OCI-LY1 (cell line): ENCODE measurements around the gene PAX4.

Source experiments
- H2AFZ ChIP-seq: fragments of 200-600 bp; sonication (generic), shearing (Covaris generic); 2 replicates; pipeline ENCODE4 v1.6.0; 2014; ENCODE audit warnings: antibody characterized with exemption, mild to moderate bottlenecking, low read length
- H3F3A ChIP-seq: fragments of 200-600 bp; sonication (generic), shearing (Covaris generic); 2 replicates; pipeline ENCODE4 v1.6.0; 2014; ENCODE audit warnings: mild to moderate bottlenecking, antibody characterized with exemption, low read length, moderate library complexity; ENCODE audit not compliant: insufficient read depth
- H3K27ac ChIP-seq: fragments of 200-600 bp; sonication (generic); 2 replicates; pipeline ENCODE4 v1.5.1; 2014; ENCODE audit warnings: low read length, mixed run types, mild to moderate bottlenecking, low read depth; ENCODE audit not compliant: poor library complexity, severe bottlenecking
- H3K27me3 ChIP-seq: fragments of 200-600 bp; sonication (generic); 2 replicates; pipeline ENCODE4 v1.6.0; 2014; ENCODE audit warnings: antibody characterized with exemption, mild to moderate bottlenecking, low read length, moderate library complexity; ENCODE audit not compliant: insufficient read depth
- H3K36me3 ChIP-seq: fragments of 200-600 bp; sonication (generic); 2 replicates; pipeline ENCODE4 v1.6.1; 2014; ENCODE audit warnings: mild to moderate bottlenecking, antibody characterized with exemption, low read length, moderate library complexity, mixed read lengths; ENCODE audit not compliant: insufficient read depth
- H3K4me1 ChIP-seq: fragments of 200-600 bp; sonication (generic); 2 replicates; pipeline ENCODE4 v1.5.1; 2014; ENCODE audit warnings: mild to moderate bottlenecking, low read length, moderate library complexity; ENCODE audit not compliant: insufficient read depth, severe bottlenecking
- H3K4me2 ChIP-seq: fragments of 200-600 bp; sonication (generic), shearing (Covaris generic); 2 replicates; pipeline ENCODE4 v1.6.1; 2014; ENCODE audit warnings: low read length
- H3K4me3 ChIP-seq: fragments of 200-600 bp; sonication (generic); 2 replicates; pipeline ENCODE4 v1.5.1; 2014; ENCODE audit warnings: low read length, low read depth, mild to moderate bottlenecking, mixed read lengths; ENCODE audit not compliant: poor library complexity, severe bottlenecking
- H3K79me2 ChIP-seq: fragments of 200-600 bp; shearing (Covaris generic); 2 replicates; pipeline ENCODE4 v1.6.1; 2016; ENCODE audit warnings: mixed run types, low read length, mixed read lengths; ENCODE audit not compliant: insufficient read depth
- H3K9ac ChIP-seq: fragments of 200-600 bp; sonication (generic), shearing (Covaris generic); 2 replicates; pipeline ENCODE4 v1.6.1; 2014; ENCODE audit warnings: mild to moderate bottlenecking, low read length, mixed read lengths
- H3K9me2 ChIP-seq: fragments of 200-600 bp; sonication (generic), shearing (Covaris generic); 2 replicates; pipeline ENCODE4 v1.6.1; 2014; ENCODE audit warnings: low read depth, mild to moderate bottlenecking, low read length, mixed read lengths
- H3K9me3 ChIP-seq: fragments of 200-600 bp; shearing (Covaris generic); 2 replicates; pipeline ENCODE4 v1.6.1; 2014; ENCODE audit warnings: low read length, mixed read lengths
- H4K20me1 ChIP-seq: fragments of 200-600 bp; sonication (generic), shearing (Covaris generic); 2 replicates; pipeline ENCODE4 v1.6.0; 2016; ENCODE audit warnings: mild to moderate bottlenecking, low read length; ENCODE audit not compliant: insufficient read depth
- EZH2 ChIP-seq: fragments of 200-600 bp; sonication (generic), shearing (Covaris generic); IDR thresholded peaks from 2 replicates; pipeline ENCODE4 v1.8.0; 2017; ENCODE audit warnings: borderline replicate concordance, mixed run types, mild to moderate bottlenecking, antibody characterized with exemption, low read length, moderate library complexity, mixed read lengths
- TF ChIP-seq, protein P1 (sequence below): fragments of 200-600 bp; sonication (generic), shearing (Covaris generic); IDR thresholded peaks from 2 replicates; pipeline ENCODE4 v1.5.1; 2017; ENCODE audit warnings: mild to moderate bottlenecking, antibody characterized with exemption, low read length, moderate library complexity, mixed read lengths

PAX4 gene

GRCh38 chr7:127648986-127649385 is 31.0 kb upstream of the PAX4 start:
- no peak overlapping the region for H2AFZ ChIP-seq
- peaks cover 4% of the 10 kb centered on the region; the same call in 1 of the 2 replicates for H3K36me3 ChIP-seq
- TF ChIP-seq, protein P1, sequence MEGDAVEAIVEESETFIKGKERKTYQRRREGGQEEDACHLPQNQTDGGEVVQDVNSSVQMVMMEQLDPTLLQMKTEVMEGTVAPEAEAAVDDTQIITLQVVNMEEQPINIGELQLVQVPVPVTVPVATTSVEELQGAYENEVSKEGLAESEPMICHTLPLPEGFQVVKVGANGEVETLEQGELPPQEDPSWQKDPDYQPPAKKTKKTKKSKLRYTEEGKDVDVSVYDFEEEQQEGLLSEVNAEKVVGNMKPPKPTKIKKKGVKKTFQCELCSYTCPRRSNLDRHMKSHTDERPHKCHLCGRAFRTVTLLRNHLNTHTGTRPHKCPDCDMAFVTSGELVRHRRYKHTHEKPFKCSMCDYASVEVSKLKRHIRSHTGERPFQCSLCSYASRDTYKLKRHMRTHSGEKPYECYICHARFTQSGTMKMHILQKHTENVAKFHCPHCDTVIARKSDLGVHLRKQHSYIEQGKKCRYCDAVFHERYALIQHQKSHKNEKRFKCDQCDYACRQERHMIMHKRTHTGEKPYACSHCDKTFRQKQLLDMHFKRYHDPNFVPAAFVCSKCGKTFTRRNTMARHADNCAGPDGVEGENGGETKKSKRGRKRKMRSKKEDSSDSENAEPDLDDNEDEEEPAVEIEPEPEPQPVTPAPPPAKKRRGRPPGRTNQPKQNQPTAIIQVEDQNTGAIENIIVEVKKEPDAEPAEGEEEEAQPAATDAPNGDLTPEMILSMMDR, result no peak
- TF ChIP-seq EZH2, result no peak
- H3K27me3 ChIP-seq, result no peaks in the 10 kb centered on the region
- H3K4me1 ChIP-seq, result peaks cover 22% of the 10 kb centered on the region
- H4K20me1 ChIP-seq, result no peaks in the 10 kb centered on the region
- no peak overlapping the region for H3K4me3 ChIP-seq
- no peaks in the 10 kb centered on the region for H3K9me2 ChIP-seq
- H3F3A ChIP-seq, result no peaks in the 10 kb centered on the region
- H3K9ac ChIP-seq, result no peak overlapping the region
- peaks cover 18% of the 10 kb centered on the region for H3K79me2 ChIP-seq
- no peak overlapping the region for H3K4me2 ChIP-seq
- H3K27ac ChIP-seq, result no peak overlapping the region
- no peaks in the 10 kb centered on the region for H3K9me3 ChIP-seq

DNA sequence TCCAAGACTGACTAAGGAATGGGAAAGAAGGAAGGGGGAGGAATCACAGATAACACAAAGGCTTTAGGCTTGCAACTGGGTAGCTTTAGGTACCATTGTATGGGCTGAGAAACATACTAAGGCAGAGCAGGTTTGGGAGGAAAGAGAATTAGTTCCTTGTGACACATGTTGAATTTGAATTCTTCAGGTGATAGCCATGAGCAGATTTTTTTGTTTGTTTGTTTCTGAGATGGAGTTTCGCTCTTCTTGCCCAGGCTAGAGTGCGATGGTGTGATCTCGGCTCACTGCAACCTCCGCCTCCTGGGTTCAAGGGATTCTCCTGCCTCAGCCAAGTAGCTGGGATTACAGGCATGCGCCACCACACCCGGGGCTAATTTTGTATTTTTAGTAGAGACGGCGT is 29.7 kb upstream of the PAX4 start:
- Histone ChIP-seq H3K9me2 (no peaks in the 10 kb centered on the region), H3F3A (no peaks in the 10 kb centered on the region), H3K27me3 (no peaks in the 10 kb centered on the region), H3K9me3 (no peaks in the 10 kb centered on the region), H4K20me1 (no peaks in the 10 kb centered on the region), H2AFZ (no peak overlapping the region), H3K79me2 (peaks cover 5% of the 10 kb centered on the region), H3K9ac (no peak overlapping the region), H3K4me3 (no peak overlapping the region), H3K4me1 (peaks cover 8% of the 10 kb centered on the region), H3K4me2 (no peak overlapping the region), H3K27ac (no peak overlapping the region), H3K36me3 (no peaks in the 10 kb centered on the region)
- no peak for TF ChIP-seq EZH2
- TF ChIP-seq, protein P1, result no peak

GRCh38 chr7:127644484-127644883 is 26.5 kb upstream of the PAX4 start:
- no peak overlapping the region for H3K4me3 ChIP-seq
- H3F3A ChIP-seq, result no peaks in the 10 kb centered on the region
- H2AFZ ChIP-seq, result no peak overlapping the region
- no peaks in the 10 kb centered on the region for H3K9me2 ChIP-seq
- H3K27me3 ChIP-seq, result 0 out of 2 replicates have a peak, but pooled peaks cover 8% of the 10 kb centered on the region
- no peaks in the 10 kb centered on the region for H3K79me2 ChIP-seq
- no peaks in the 10 kb centered on the region for H3K9me3 ChIP-seq
- no peak overlapping the region for H3K4me2 ChIP-seq
- no peaks in the 10 kb centered on the region for H4K20me1 ChIP-seq
- H3K27ac ChIP-seq, result no peak overlapping the region
- H3K4me1 ChIP-seq, result no peaks in the 10 kb centered on the region
- no peaks in the 10 kb centered on the region for H3K36me3 ChIP-seq
- TF ChIP-seq, protein P1, result no peak
- no peak for TF ChIP-seq EZH2
- no peak overlapping the region for H3K9ac ChIP-seq
